NCI-H2081 (cell line): ENCODE data around the gene ACVR1B.

Source experiments
- DNase-seq, 2 experiments: peaks; one replicate each; lab custom pipeline; 2025; lab: John Stamatoyannopoulos, UW

Gene ACVR1B

DNA sequence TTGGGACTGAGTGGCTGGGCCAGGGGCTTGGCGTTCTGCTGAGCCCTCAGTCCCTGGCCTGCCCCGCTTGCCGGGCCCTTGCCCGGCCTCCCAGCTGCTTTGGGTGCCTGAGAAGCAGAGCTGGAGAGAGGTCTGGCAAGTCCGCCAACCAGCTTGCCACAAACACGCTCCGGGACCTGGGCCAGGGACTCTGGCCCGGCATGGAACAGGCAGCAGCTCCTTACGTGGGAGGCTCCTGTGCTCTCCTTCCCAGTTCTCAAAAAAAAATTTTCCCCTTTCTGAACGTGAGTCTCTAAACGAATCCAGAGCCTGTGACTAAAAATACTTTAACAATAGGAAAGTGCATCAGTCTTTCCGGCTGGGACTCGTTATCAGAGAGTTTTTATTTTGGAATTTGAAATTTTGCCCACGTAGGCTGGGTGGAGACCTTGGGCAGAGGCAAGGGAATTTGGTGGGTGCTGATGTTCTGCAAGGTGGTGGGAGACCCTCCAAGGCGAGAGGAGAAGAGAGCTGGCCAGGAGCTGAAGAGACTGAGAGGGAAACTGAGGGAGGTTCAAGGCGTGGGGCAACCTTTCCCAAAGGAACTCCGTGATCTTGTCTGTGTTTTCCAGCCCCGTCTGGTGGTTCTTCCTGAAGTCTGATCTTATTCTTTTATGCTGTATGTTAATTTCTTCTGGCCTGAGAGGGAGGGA, 92.9 kb downstream of the ACVR1B start:
- DNase-seq: no peak

GRCh38 chr12:52045794-52046199, 94.3 kb downstream of the ACVR1B start:
- DNase-seq: no peak
